ENCODE results near the gene SLC14A1.

DNA sequence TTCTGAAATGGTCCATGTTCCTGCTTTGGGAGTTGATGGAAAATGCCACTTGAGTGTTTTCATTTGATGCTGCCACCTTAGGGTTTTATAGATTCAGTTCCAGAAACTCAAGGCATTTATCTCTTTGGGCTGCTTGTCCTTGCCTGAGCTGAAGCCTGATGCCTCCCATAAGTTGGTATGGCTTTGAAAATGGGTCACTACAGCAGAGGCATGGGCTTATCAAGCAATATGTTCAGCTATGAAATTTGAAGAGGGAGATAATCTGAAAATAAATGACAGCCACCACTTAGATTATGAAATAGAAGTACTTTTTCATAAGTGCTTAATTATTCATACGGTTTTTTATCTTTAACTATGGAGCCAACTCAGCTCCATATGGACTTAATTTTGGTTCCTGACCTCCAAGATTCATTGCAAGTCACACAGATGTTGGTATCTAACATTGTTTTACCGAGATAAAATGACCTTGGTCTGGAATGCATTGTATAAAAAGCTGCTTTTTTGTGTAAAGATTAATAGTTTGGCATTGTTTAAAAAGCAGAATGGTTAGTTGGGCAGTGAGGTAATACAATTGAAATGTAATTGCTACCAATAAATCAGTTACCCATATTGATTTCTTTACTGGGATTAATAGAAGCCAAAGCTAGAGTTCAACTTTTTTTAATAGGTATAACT, 4.5 kb downstream of the SLC14A1 start:
- TF ChIP-seq, protein P1, sequence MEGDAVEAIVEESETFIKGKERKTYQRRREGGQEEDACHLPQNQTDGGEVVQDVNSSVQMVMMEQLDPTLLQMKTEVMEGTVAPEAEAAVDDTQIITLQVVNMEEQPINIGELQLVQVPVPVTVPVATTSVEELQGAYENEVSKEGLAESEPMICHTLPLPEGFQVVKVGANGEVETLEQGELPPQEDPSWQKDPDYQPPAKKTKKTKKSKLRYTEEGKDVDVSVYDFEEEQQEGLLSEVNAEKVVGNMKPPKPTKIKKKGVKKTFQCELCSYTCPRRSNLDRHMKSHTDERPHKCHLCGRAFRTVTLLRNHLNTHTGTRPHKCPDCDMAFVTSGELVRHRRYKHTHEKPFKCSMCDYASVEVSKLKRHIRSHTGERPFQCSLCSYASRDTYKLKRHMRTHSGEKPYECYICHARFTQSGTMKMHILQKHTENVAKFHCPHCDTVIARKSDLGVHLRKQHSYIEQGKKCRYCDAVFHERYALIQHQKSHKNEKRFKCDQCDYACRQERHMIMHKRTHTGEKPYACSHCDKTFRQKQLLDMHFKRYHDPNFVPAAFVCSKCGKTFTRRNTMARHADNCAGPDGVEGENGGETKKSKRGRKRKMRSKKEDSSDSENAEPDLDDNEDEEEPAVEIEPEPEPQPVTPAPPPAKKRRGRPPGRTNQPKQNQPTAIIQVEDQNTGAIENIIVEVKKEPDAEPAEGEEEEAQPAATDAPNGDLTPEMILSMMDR (IDR thresholded peaks at IDR 0.05), result no peak
- TF ChIP-seq POLR2AphosphoS5 (IDR thresholded peaks at IDR 0.05; ENCODE audit: insufficient read depth in 1 of 2, low read depth in 1 of 2), result no peak

Measured in vagina (tissue), 2 donors.